AG04450 (cell line): ENCODE data around the gene KIAA0825. TPM values are rescaled to one million over a fixed set of nuclear protein-coding genes. Genes with fewer than 3 reads are reported as not detected.
"Not testable (repeated sequence)": the region's sequence is repeated elsewhere in the genome, so short reads cannot be mapped to it uniquely, and the experiment has no call there.

Source experiments
- CTCF ChIA-PET: fragments of 300-600, 350-600 bp; formaldehyde crosslinking; extraction: SDS; loops from one replicate; lab custom pipeline; 2022; ENCODE audit warnings: antibody characterized with exemption, inconsistent platforms; lab: Charles Lee
- POLR2A ChIA-PET: fragments of 350-600 bp; formaldehyde crosslinking; extraction: SDS; loops from one replicate; lab custom pipeline; 2021; ENCODE audit warnings: antibody characterized with exemption, inconsistent platforms; lab: Yijun Ruan, JAX
- DNase-seq: peaks from one replicate; pipeline ENCODE4 v3.0.0-alpha.2; 2011; ENCODE audit warnings: low read depth, low spot score
- H3K27ac ChIP-seq: one replicate; pipeline ENCODE4 v1.5.1; 2012; ENCODE audit warnings: low read depth, low read length, control low read depth
- H3K27me3 ChIP-seq: one replicate; pipeline ENCODE4 v1.6.0; 2012; ENCODE audit warnings: low read length; ENCODE audit not compliant: control insufficient read depth, insufficient read depth
- H3K4me3 ChIP-seq: 2 replicates; pipeline ENCODE4 v1.5.1; 2011; ENCODE audit warnings: mild to moderate bottlenecking, low read depth, low read length, control low read depth
- H3K9me3 ChIP-seq: 2 replicates; pipeline ENCODE4 v1.5.1; 2012; ENCODE audit warnings: low read length; ENCODE audit not compliant: control insufficient read depth, insufficient read depth
- CTCF ChIP-seq: IDR thresholded peaks from 2 replicates; pipeline ENCODE4 v1.5.1; 2011; ENCODE audit warnings: low read depth, low read length, control low read depth, inconsistent platforms
- polyA plus RNA-seq: library from polyadenylated mRNA; depleted of rRNA; stranded (reverse); fragments of >200 nt; gene quantifications from 2 replicates; pipeline ENCODE4 v1.2.3, GENCODE V29; 2011

KIAA0825 gene
- polyA plus RNA-seq, 1 experiment = 2.1 TPM

GRCh38 chr5:94355811-94356210, 262.6 kb downstream of the KIAA0825 start:
- no peaks in the 10 kb centered on the region for H3K9me3 ChIP-seq
- TF ChIP-seq CTCF = no peak
- H3K27ac ChIP-seq = no peak overlapping the region
- no peak overlapping the region for H3K4me3 ChIP-seq
- ChIA-PET POLR2A (no interaction called here), CTCF (no interaction called here)
- H3K27me3 ChIP-seq = no peaks in the 10 kb centered on the region
- DNase-seq = no peak

- H3K9me3 ChIP-seq, H3K27ac ChIP-seq, DNase-seq, H3K27me3 ChIP-seq, H3K4me3 ChIP-seq, POLR2A ChIA-PET, CTCF ChIA-PET: not testable (repeated sequence)
These were observed 263.4 kb downstream of the KIAA0825 start for GRCh38 chr5:94354837-94355485.

GRCh38 chr5:94353605-94354004, 264.8 kb downstream of the KIAA0825 start:
- no peak for DNase-seq
- POLR2A ChIA-PET = no interaction called here
- no peaks in the 10 kb centered on the region for H3K27me3 ChIP-seq
- CTCF ChIA-PET = no interaction called here
- H3K4me3 ChIP-seq = no peak overlapping the region
- no peaks in the 10 kb centered on the region for H3K9me3 ChIP-seq
- no peak overlapping the region for H3K27ac ChIP-seq
- TF ChIP-seq CTCF = no peak

- H3K9me3 ChIP-seq = no peaks in the 10 kb centered on the region
- POLR2A ChIA-PET = no interaction called here
- no peak for TF ChIP-seq CTCF
- no peak overlapping the region for H3K4me3 ChIP-seq
- H3K27me3 ChIP-seq = no peaks in the 10 kb centered on the region
- CTCF ChIA-PET = interaction anchor here (0.8 kb wide), 1 partner anchor 554 kb away, joined by 4 read pairs; no protein-coding TSS in a partner anchor
- no peak overlapping the region for H3K27ac ChIP-seq
- DNase-seq = no peak
These were observed 271.3 kb downstream of the KIAA0825 start for GRCh38 chr5:94347130-94347529.

GRCh38 chr5:94345257-94345656, 273.1 kb downstream of the KIAA0825 start:
- Histone ChIP-seq H3K27ac (no peak overlapping the region), H3K27me3 (no peaks in the 10 kb centered on the region), H3K9me3 (no peaks in the 10 kb centered on the region), H3K4me3 (no peak overlapping the region)
- no peak for TF ChIP-seq CTCF
- ChIA-PET POLR2A (no interaction called here), CTCF (no interaction called here)
- DNase-seq = no peak
